AG09309 (cell line): Measurements from ENCODE around the gene EFHB.

Experiments
- DNase-seq: peaks from one replicate; pipeline ENCODE4 v3.0.0-alpha.2; 2010; ENCODE audit warnings: low read depth
- H3K4me3 ChIP-seq: 2 replicates; pipeline ENCODE4 v1.5.1; 2011; ENCODE audit warnings: mild to moderate bottlenecking, low read depth, low read length, moderate library complexity; ENCODE audit not compliant: control insufficient read depth
- CTCF ChIP-seq: IDR thresholded peaks from 2 replicates; pipeline ENCODE4 v1.5.1; 2011; ENCODE audit warnings: mild to moderate bottlenecking, low read depth, low read length, inconsistent platforms; ENCODE audit not compliant: insufficient read depth, control insufficient read depth; ENCODE audit errors: missing control alignments

EFHB gene

GRCh38 chr3:19931767-19932188 lies 2.2 kb downstream of the EFHB start:
- DNase-seq = no peak
- no peak overlapping the region for H3K4me3 ChIP-seq
- no peak for TF ChIP-seq CTCF

GRCh38 chr3:19931180-19931692 lies 2.8 kb downstream of the EFHB start:
- no peak for TF ChIP-seq CTCF
- DNase-seq = no peak

GRCh38 chr3:19920401-19921080 lies 13.5 kb downstream of the EFHB start:
- no peak for DNase-seq
- H3K4me3 ChIP-seq = no peak overlapping the region
- TF ChIP-seq CTCF = no peak

More at GRCh38 chr3:19931180-19931692, 2.8 kb downstream of the EFHB start:
- H3K4me3 ChIP-seq = no peak overlapping the region

GRCh38 chr3:19917167-19917566 lies 16.9 kb downstream of the EFHB start:
- H3K4me3 ChIP-seq = no peak overlapping the region
- TF ChIP-seq CTCF = no peak
- DNase-seq = no peak

- DNase-seq = no peak
- TF ChIP-seq CTCF = no peak
- no peak overlapping the region for H3K4me3 ChIP-seq
Observed at GRCh38 chr3:19911452-19911851, 22.6 kb downstream of the EFHB start.

- no peak overlapping the region for H3K4me3 ChIP-seq
- no peak for DNase-seq
- no peak for TF ChIP-seq CTCF
Observed at GRCh38 chr3:19907523-19907922, 26.5 kb downstream of the EFHB start.
